ENCODE measurements around the gene C10orf105.

The C10orf105 gene

DNA sequence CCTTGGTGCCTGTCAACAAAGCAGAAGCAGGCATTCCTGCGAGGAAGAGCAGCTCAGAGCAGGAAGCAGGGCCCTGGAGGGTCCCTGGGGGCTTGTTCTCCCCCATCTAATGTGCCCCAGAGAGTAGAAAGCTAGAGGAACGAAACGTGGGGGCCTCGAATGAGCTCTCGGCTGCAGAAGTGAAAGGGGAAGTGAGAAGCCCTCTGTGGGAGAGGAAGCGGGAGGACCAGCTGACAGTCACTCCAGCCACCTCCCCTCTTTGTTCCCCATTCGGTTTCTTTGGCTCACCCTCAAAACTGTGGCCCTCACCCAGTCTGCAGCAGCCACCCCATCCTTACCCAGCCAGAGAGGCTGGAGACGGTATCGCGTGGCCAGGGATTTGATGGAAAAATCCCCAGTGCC is 25.0 kb downstream of the C10orf105 start:
- H3K27ac Mint-ChIP-seq = no peak overlapping the region
- no peak for DNase-seq
- H3K4me3 Mint-ChIP-seq = no peak overlapping the region
- H3K9me3 Mint-ChIP-seq = peaks cover 5% of the 10 kb centered on the region
- H3K27me3 Mint-ChIP-seq (ENCODE audit: low read depth, poor library complexity) = peaks cover 12% of the 10 kb centered on the region
- H3K36me3 Mint-ChIP-seq (ENCODE audit: low read depth) = no peaks in the 10 kb centered on the region
- no peak for TF ChIP-seq CTCF (IDR thresholded peaks at IDR 0.05)
- peaks cover 12% of the 10 kb centered on the region for H3K4me1 Mint-ChIP-seq

DNA sequence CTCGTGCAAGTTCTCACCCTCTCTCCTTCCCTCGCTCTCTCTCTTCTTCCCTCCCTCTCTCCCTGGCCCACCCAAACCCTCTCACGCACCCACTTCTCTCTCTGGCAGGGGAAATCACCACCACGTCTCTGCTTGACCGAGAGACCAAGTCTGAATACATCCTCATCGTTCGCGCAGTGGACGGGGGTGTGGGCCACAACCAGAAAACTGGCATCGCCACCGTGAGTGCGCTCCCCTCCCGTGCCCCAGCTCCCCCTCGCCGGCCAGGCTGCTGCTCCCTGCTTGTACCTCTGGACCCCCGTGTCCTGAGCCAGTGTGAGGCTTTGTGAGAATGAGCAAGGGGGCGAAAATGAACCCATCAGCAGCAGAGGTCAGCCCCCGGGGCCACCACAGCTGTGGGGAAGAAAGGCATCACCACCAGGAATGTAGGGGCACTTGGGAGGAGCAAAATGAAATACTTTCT is 25.5 kb downstream of the C10orf105 start:
- Mint-ChIP-seq H3K9me3 (peaks cover 5% of the 10 kb centered on the region), H3K27me3 (ENCODE audit: low read depth, poor library complexity) (peaks cover 12% of the 10 kb centered on the region), H3K4me1 (peaks cover 7% of the 10 kb centered on the region), H3K27ac (no peak overlapping the region), H3K36me3 (ENCODE audit: low read depth) (no peaks in the 10 kb centered on the region), H3K4me3 (no peak overlapping the region)
- no peak for TF ChIP-seq CTCF (IDR thresholded peaks at IDR 0.05)
- DNase-seq = no peak

DNA sequence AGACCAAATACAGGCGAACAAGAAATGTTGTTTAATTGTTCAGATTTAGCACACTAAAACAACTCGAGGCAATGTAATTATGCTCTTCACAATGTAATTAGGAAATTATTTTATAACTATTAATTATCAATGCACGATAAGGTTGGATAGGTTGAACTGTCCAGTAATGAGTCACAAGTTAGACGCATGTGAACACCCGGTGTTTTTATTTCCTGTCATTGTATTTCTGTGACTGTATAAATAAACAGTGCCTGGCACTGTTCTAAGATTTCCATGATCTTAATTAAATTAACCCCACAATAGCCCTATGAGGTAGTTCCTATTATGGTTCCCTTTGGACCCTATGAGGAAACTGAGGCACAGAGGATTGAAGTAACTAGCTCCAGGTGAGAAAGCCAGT is 26.2 kb downstream of the C10orf105 start:
- H3K4me3 Mint-ChIP-seq = no peak overlapping the region
- no peak overlapping the region for H3K27ac Mint-ChIP-seq
- H3K27me3 Mint-ChIP-seq (ENCODE audit: low read depth, poor library complexity) = peaks cover 10% of the 10 kb centered on the region
- no peak for TF ChIP-seq CTCF (IDR thresholded peaks at IDR 0.05)
- H3K4me1 Mint-ChIP-seq = peaks cover 7% of the 10 kb centered on the region
- H3K9me3 Mint-ChIP-seq = peaks cover 5% of the 10 kb centered on the region
- H3K36me3 Mint-ChIP-seq (ENCODE audit: low read depth) = peaks cover under 1% of the 10 kb centered on the region
- no peak for DNase-seq

- H3K27ac Mint-ChIP-seq = no peak overlapping the region
- peaks cover 11% of the 10 kb centered on the region for H3K9me3 Mint-ChIP-seq
- peaks cover 7% of the 10 kb centered on the region for H3K4me1 Mint-ChIP-seq
- no peak for DNase-seq
- H3K27me3 Mint-ChIP-seq (ENCODE audit: low read depth, poor library complexity) = peaks cover 8% of the 10 kb centered on the region
- TF ChIP-seq CTCF (IDR thresholded peaks at IDR 0.05) = no peak
- peaks cover 5% of the 10 kb centered on the region for H3K36me3 Mint-ChIP-seq (ENCODE audit: low read depth)
- no peak overlapping the region for H3K4me3 Mint-ChIP-seq
Observed at GRCh38 chr10:71692598-71693306, 26.8 kb downstream of the C10orf105 start.

- no peak for DNase-seq
- TF ChIP-seq CTCF (IDR thresholded peaks at IDR 0.05) = no peak
- Mint-ChIP-seq H3K36me3 (ENCODE audit: low read depth) (peaks cover 5% of the 10 kb centered on the region), H3K9me3 (peaks cover 12% of the 10 kb centered on the region), H3K27ac (no peak overlapping the region), H3K4me1 (peaks cover 12% of the 10 kb centered on the region), H3K4me3 (no peak overlapping the region), H3K27me3 (ENCODE audit: low read depth, poor library complexity) (peaks cover 5% of the 10 kb centered on the region)
Observed at GRCh38 chr10:71691405-71691804, 28.2 kb downstream of the C10orf105 start.
